Measurements from ENCODE around the gene TMEM131. TPM values are rescaled to one million over a fixed set of nuclear protein-coding genes. Genes with fewer than 3 reads are reported as not detected.
A peak's percentile ranks its signal among the peaks of the same experiment; 100 is the strongest.

Gene TMEM131
- total RNA-seq, 1 donor from 2014 or later = 35.3 TPM

DNA sequence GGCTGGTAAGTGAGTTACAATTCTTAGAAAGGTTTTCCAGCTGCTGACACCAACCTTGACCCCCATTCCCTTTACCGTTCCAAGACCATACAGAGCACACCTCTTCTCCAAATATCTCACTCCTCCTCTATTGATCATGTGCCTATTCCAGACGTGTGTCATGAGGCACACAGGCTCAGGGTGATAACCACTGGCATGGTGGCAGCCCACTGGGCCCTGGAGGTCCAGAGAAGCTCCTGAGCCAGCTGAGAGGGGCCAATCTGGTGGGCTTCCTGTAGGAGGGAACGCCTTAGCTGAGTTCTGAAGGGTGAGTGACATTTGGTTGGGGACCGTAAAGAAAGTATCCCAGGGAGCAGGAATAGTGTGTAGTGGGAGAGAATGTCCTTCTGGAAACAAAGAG is 254.1 kb downstream of the TMEM131 start:
- peaks cover 3% of the 10 kb centered on the region for H3K9me3 Mint-ChIP-seq (ENCODE audit: unreplicated experiment)
- H3K36me3 Mint-ChIP-seq (ENCODE audit: low read depth, unreplicated experiment) = peaks cover 5% of the 10 kb centered on the region
- FAIRE-seq (no peak), DNase-seq (ENCODE audit: low read depth) (no peak)
- Histone ChIP-seq H3K9me3 (ENCODE audit: insufficient read depth, low read depth, low read length) (no peaks in the 10 kb centered on the region), H3K36me3 (ENCODE audit: insufficient read depth, low read length) (no peaks in the 10 kb centered on the region), H3K4me2 (ENCODE audit: low read length) (no peak overlapping the region), H3K27me3 (ENCODE audit: insufficient read depth, low read length) (no peaks in the 10 kb centered on the region), H3K9ac (ENCODE audit: low read length) (no peak overlapping the region), H3K4me1 (ENCODE audit: insufficient read depth, low read length) (peaks cover 6% of the 10 kb centered on the region), H2AFZ (ENCODE audit: low read depth, low read length) (no peak overlapping the region), H3K79me2 (ENCODE audit: insufficient read depth, low read length) (no peaks in the 10 kb centered on the region), H3K4me3 (ENCODE audit: insufficient read depth, low read depth, low read length) (no peak overlapping the region), H4K20me1 (ENCODE audit: insufficient read depth, low read length) (no peaks in the 10 kb centered on the region), H3K27ac (ENCODE audit: low read depth, low read length) (no peak overlapping the region)
- H3K27me3 Mint-ChIP-seq (ENCODE audit: low read depth, unreplicated experiment) = peaks cover 16% of the 10 kb centered on the region
- H3K27ac Mint-ChIP-seq (ENCODE audit: unreplicated experiment) = no peak overlapping the region
- H3K4me1 Mint-ChIP-seq (ENCODE audit: low read depth, unreplicated experiment) = peaks cover 10% of the 10 kb centered on the region
- TF ChIP-seq, protein P1, sequence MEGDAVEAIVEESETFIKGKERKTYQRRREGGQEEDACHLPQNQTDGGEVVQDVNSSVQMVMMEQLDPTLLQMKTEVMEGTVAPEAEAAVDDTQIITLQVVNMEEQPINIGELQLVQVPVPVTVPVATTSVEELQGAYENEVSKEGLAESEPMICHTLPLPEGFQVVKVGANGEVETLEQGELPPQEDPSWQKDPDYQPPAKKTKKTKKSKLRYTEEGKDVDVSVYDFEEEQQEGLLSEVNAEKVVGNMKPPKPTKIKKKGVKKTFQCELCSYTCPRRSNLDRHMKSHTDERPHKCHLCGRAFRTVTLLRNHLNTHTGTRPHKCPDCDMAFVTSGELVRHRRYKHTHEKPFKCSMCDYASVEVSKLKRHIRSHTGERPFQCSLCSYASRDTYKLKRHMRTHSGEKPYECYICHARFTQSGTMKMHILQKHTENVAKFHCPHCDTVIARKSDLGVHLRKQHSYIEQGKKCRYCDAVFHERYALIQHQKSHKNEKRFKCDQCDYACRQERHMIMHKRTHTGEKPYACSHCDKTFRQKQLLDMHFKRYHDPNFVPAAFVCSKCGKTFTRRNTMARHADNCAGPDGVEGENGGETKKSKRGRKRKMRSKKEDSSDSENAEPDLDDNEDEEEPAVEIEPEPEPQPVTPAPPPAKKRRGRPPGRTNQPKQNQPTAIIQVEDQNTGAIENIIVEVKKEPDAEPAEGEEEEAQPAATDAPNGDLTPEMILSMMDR (IDR thresholded peaks at IDR 0.05; ENCODE audit: insufficient read depth, low read depth, low read length) = no peak
- no peak for TF ChIP-seq EZH2 (IDR thresholded peaks at IDR 0.05; ENCODE audit: insufficient read depth, low read length)
- no peak overlapping the region for H3K4me3 Mint-ChIP-seq (ENCODE audit: unreplicated experiment)

DNA sequence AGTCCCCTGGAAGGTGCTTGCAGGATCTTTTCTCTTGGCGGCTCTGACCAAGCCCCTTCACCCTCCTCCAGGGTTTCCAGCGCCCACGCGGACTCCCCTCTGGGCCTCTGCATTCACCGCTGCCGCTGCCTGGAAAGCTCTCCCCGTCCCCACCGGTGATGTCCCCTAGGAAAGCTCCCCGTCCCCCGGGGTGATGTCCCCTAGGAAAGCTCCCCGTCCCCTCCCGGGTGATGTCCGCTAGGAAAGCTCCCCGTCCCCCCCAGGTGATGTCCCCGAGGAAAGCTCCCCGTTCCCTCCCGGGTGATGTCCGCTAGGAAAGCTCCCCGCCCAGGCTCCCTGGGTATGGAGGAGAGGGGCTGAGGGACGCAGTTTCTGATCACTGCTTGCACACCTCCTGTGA is 254.5 kb downstream of the TMEM131 start:
- H3K27me3 ChIP-seq (ENCODE audit: insufficient read depth, low read length) = no peaks in the 10 kb centered on the region
- Mint-ChIP-seq H3K9me3 (ENCODE audit: unreplicated experiment) (peaks cover 3% of the 10 kb centered on the region), H3K36me3 (ENCODE audit: low read depth, unreplicated experiment) (peaks cover 5% of the 10 kb centered on the region), H3K4me3 (ENCODE audit: unreplicated experiment) (no peak overlapping the region), H3K27ac (ENCODE audit: unreplicated experiment) (no peak overlapping the region), H3K4me1 (ENCODE audit: low read depth, unreplicated experiment) (peaks cover 10% of the 10 kb centered on the region), H3K27me3 (ENCODE audit: low read depth, unreplicated experiment) (peaks cover 19% of the 10 kb centered on the region)
- no peak overlapping the region for H2AFZ ChIP-seq (ENCODE audit: low read depth, low read length)
- H3K4me1 ChIP-seq (ENCODE audit: insufficient read depth, low read length) = peaks cover 6% of the 10 kb centered on the region
- no peak overlapping the region for H3K27ac ChIP-seq (ENCODE audit: low read depth, low read length)
- no peak for FAIRE-seq
- no peak for TF ChIP-seq EZH2 (IDR thresholded peaks at IDR 0.05; ENCODE audit: insufficient read depth, low read length)
- TF ChIP-seq, protein P1 (IDR thresholded peaks at IDR 0.05; ENCODE audit: insufficient read depth, low read depth, low read length) = no peak
- no peak for DNase-seq (ENCODE audit: low read depth)
- no peaks in the 10 kb centered on the region for H3K9me3 ChIP-seq (ENCODE audit: insufficient read depth, low read depth, low read length)
- H3K79me2 ChIP-seq (ENCODE audit: insufficient read depth, low read length) = no peaks in the 10 kb centered on the region
- no peaks in the 10 kb centered on the region for H3K36me3 ChIP-seq (ENCODE audit: insufficient read depth, low read length)
- no peak overlapping the region for H3K4me3 ChIP-seq (ENCODE audit: insufficient read depth, low read depth, low read length)
- no peak overlapping the region for H3K4me2 ChIP-seq (ENCODE audit: low read length)
- no peaks in the 10 kb centered on the region for H4K20me1 ChIP-seq (ENCODE audit: insufficient read depth, low read length)
- no peak overlapping the region for H3K9ac ChIP-seq (ENCODE audit: low read length)

DNA sequence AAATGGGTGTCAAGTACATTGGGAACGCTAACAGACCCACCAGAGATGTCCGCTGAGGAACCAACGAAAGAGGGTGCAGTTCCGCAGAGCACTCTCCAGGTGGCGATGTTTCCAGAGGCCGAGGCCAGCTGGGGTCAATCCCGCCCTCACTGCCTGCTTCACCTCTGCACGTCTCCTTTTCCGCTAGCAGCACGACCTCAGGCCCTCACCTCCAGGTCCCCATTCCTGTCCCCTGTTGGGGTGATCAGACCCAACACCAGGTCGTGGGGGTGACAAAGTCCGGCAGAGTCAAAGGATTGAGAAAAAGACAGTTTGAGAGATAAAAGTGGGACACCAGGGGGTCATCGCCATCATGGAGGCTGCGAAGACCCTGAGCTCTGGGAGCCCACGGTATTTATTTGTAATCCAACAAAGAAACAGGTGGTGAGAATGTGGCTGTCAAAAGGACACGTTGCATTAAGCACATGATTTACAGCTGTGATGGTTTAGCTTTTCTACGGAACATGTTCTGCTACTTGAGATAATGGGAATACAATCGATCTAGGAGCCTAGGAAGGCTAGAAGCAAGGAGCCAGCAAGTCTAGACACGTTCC is 255.1 kb downstream of the TMEM131 start:
- Histone ChIP-seq H3K9ac (ENCODE audit: low read length) (no peak overlapping the region), H3K27me3 (ENCODE audit: insufficient read depth, low read length) (no peaks in the 10 kb centered on the region), H3K4me3 (ENCODE audit: insufficient read depth, low read depth, low read length) (no peak overlapping the region), H3K4me2 (ENCODE audit: low read length) (no peak overlapping the region), H4K20me1 (ENCODE audit: insufficient read depth, low read length) (no peaks in the 10 kb centered on the region), H3K36me3 (ENCODE audit: insufficient read depth, low read length) (no peaks in the 10 kb centered on the region), H3K4me1 (ENCODE audit: insufficient read depth, low read length) (peaks cover 6% of the 10 kb centered on the region), H3K79me2 (ENCODE audit: insufficient read depth, low read length) (no peaks in the 10 kb centered on the region), H3K9me3 (ENCODE audit: insufficient read depth, low read depth, low read length) (no peaks in the 10 kb centered on the region), H2AFZ (ENCODE audit: low read depth, low read length) (no peak overlapping the region), H3K27ac (ENCODE audit: low read depth, low read length) (no peak overlapping the region)
- DNase-seq (ENCODE audit: low read depth) (no peak), FAIRE-seq (no peak)
- Mint-ChIP-seq H3K36me3 (ENCODE audit: low read depth, unreplicated experiment) (peaks cover 5% of the 10 kb centered on the region), H3K27me3 (ENCODE audit: low read depth, unreplicated experiment) (peaks cover 20% of the 10 kb centered on the region), H3K27ac (ENCODE audit: unreplicated experiment) (peak overlapping the region; percentile 69), H3K9me3 (ENCODE audit: unreplicated experiment) (peaks cover 3% of the 10 kb centered on the region), H3K4me3 (ENCODE audit: unreplicated experiment) (no peak overlapping the region), H3K4me1 (ENCODE audit: low read depth, unreplicated experiment) (peaks cover 10% of the 10 kb centered on the region)
- no peak for TF ChIP-seq EZH2 (IDR thresholded peaks at IDR 0.05; ENCODE audit: insufficient read depth, low read length)
- TF ChIP-seq, protein P1 (IDR thresholded peaks at IDR 0.05; ENCODE audit: insufficient read depth, low read depth, low read length) = peak; percentile 51

Data from astrocyte (in vitro differentiated cells and primary cell).